ENCODE data around the gene ABHD17C.

DNA sequence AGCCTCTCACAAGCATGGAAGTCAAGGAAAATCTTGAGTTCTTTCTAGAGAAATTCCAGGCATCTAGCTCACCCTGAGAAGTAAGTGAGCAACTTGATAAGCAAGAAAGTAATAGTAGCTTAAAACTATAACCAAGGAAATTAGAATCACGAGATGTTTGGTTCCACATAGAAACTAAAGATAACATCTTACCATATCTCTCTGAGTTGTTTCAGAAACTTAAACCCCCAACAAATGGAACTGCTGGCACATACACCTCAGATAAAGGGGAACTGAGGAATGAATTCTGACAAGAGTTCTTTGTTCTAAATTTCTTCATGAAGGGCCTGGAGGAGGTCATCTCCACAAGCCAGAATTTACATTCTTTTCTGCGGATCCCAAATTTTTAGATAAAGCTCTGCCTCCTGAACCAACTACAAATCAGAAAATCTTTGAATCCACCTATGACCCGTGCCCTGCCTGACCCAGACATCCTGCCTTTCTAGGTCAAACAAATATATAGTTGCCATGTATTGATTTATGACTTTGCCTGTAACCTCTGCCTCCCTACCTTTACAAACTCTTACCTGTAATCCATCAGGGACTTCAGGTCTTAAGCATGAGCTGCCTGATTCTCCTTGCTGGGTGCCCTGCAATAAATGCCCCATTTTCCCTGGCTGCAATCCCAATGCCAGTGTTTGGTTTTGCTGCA lies 26.4 kb upstream of the ABHD17C start:
- TF ChIP-seq POLR2AphosphoS5 (IDR thresholded peaks at IDR 0.05; ENCODE audit: low read depth, low read length) (no peak), SIN3A (IDR thresholded peaks at IDR 0.05; ENCODE audit: borderline replicate concordance, insufficient read depth, low read length) (no peak)
- TF ChIP-seq, protein P1, sequence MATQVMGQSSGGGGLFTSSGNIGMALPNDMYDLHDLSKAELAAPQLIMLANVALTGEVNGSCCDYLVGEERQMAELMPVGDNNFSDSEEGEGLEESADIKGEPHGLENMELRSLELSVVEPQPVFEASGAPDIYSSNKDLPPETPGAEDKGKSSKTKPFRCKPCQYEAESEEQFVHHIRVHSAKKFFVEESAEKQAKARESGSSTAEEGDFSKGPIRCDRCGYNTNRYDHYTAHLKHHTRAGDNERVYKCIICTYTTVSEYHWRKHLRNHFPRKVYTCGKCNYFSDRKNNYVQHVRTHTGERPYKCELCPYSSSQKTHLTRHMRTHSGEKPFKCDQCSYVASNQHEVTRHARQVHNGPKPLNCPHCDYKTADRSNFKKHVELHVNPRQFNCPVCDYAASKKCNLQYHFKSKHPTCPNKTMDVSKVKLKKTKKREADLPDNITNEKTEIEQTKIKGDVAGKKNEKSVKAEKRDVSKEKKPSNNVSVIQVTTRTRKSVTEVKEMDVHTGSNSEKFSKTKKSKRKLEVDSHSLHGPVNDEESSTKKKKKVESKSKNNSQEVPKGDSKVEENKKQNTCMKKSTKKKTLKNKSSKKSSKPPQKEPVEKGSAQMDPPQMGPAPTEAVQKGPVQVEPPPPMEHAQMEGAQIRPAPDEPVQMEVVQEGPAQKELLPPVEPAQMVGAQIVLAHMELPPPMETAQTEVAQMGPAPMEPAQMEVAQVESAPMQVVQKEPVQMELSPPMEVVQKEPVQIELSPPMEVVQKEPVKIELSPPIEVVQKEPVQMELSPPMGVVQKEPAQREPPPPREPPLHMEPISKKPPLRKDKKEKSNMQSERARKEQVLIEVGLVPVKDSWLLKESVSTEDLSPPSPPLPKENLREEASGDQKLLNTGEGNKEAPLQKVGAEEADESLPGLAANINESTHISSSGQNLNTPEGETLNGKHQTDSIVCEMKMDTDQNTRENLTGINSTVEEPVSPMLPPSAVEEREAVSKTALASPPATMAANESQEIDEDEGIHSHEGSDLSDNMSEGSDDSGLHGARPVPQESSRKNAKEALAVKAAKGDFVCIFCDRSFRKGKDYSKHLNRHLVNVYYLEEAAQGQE (IDR thresholded peaks at IDR 0.05; ENCODE audit: insufficient read depth in 1 of 2, low read depth in 2 of 2, low read length in 2 of 2) = no peak
